Measurements from ENCODE around the gene HDGFL2.
"Not testable (repeated sequence)": the region's sequence is repeated elsewhere in the genome, so short reads cannot be mapped to it uniquely, and the experiment has no call there.

Gene HDGFL2

GRCh38 chr19:4519521-4520277, 47.6 kb downstream of the HDGFL2 start:
- peaks cover 21% of the 10 kb centered on the region for H3K4me1 ChIP-seq (ENCODE audit: control insufficient read depth, insufficient read depth, low read length, unreplicated experiment)
- H3K36me3 ChIP-seq (ENCODE audit: insufficient read depth, low read length), result no peaks in the 10 kb centered on the region
- no peak overlapping the region for H3K27ac ChIP-seq (ENCODE audit: low read depth, low read length)
- no peak overlapping the region for H3K4me3 ChIP-seq (ENCODE audit: low read depth, low read length)
- no peaks in the 10 kb centered on the region for H3K27me3 ChIP-seq (ENCODE audit: insufficient read depth, low read length)
- H2AFZ ChIP-seq (ENCODE audit: low read length, unreplicated experiment), result no peak overlapping the region
- no peaks in the 10 kb centered on the region for H3K79me2 ChIP-seq (ENCODE audit: control insufficient read depth, insufficient read depth, low read length, unreplicated experiment)

GRCh38 chr19:4521170-4521887, 49.2 kb downstream of the HDGFL2 start:
- Histone ChIP-seq H3K79me2 (ENCODE audit: control insufficient read depth, insufficient read depth, low read length, unreplicated experiment) (no peaks in the 10 kb centered on the region), H3K27ac (ENCODE audit: low read depth, low read length) (no peak overlapping the region), H3K4me3 (ENCODE audit: low read depth, low read length) (no peak overlapping the region), H3K36me3 (ENCODE audit: insufficient read depth, low read length) (no peaks in the 10 kb centered on the region), H3K27me3 (ENCODE audit: insufficient read depth, low read length) (no peaks in the 10 kb centered on the region), H2AFZ (ENCODE audit: low read length, unreplicated experiment) (no peak overlapping the region), H3K4me1 (ENCODE audit: control insufficient read depth, insufficient read depth, low read length, unreplicated experiment) (peaks cover 21% of the 10 kb centered on the region)

- no peak overlapping the region for H3K4me3 ChIP-seq (ENCODE audit: low read depth, low read length)
- no peaks in the 10 kb centered on the region for H3K79me2 ChIP-seq (ENCODE audit: control insufficient read depth, insufficient read depth, low read length, unreplicated experiment)
- H2AFZ ChIP-seq (ENCODE audit: low read length, unreplicated experiment), result no peak overlapping the region
- no peak overlapping the region for H3K27ac ChIP-seq (ENCODE audit: low read depth, low read length)
- no peaks in the 10 kb centered on the region for H3K27me3 ChIP-seq (ENCODE audit: insufficient read depth, low read length)
- no peaks in the 10 kb centered on the region for H3K36me3 ChIP-seq (ENCODE audit: insufficient read depth, low read length)
- peaks cover 21% of the 10 kb centered on the region for H3K4me1 ChIP-seq (ENCODE audit: control insufficient read depth, insufficient read depth, low read length, unreplicated experiment)
Measured at GRCh38 chr19:4521888-4522242, 49.8 kb downstream of the HDGFL2 start.

GRCh38 chr19:4522291-4523002, 50.4 kb downstream of the HDGFL2 start:
- no peaks in the 10 kb centered on the region for H3K27me3 ChIP-seq (ENCODE audit: insufficient read depth, low read length)
- peaks cover 21% of the 10 kb centered on the region for H3K4me1 ChIP-seq (ENCODE audit: control insufficient read depth, insufficient read depth, low read length, unreplicated experiment)
- H2AFZ ChIP-seq (ENCODE audit: low read length, unreplicated experiment), result no peak overlapping the region
- no peaks in the 10 kb centered on the region for H3K36me3 ChIP-seq (ENCODE audit: insufficient read depth, low read length)
- no peaks in the 10 kb centered on the region for H3K79me2 ChIP-seq (ENCODE audit: control insufficient read depth, insufficient read depth, low read length, unreplicated experiment)
- H3K4me3 ChIP-seq (ENCODE audit: low read depth, low read length), result no peak overlapping the region
- H3K27ac ChIP-seq (ENCODE audit: low read depth, low read length), result no peak overlapping the region

GRCh38 chr19:4523306-4524110, 51.4 kb downstream of the HDGFL2 start:
- Histone ChIP-seq H3K27ac (ENCODE audit: low read depth, low read length) (no peak overlapping the region), H3K4me1 (ENCODE audit: control insufficient read depth, insufficient read depth, low read length, unreplicated experiment) (peaks cover 17% of the 10 kb centered on the region), H3K36me3 (ENCODE audit: insufficient read depth, low read length) (no peaks in the 10 kb centered on the region), H2AFZ (ENCODE audit: low read length, unreplicated experiment) (no peak overlapping the region), H3K4me3 (ENCODE audit: low read depth, low read length) (no peak overlapping the region), H3K79me2 (ENCODE audit: control insufficient read depth, insufficient read depth, low read length, unreplicated experiment) (no peaks in the 10 kb centered on the region), H3K27me3 (ENCODE audit: insufficient read depth, low read length) (no peaks in the 10 kb centered on the region)

- no peaks in the 10 kb centered on the region for H3K27me3 ChIP-seq (ENCODE audit: insufficient read depth, low read length)
- H3K4me3 ChIP-seq (ENCODE audit: low read depth, low read length), result no peak overlapping the region
- H3K36me3 ChIP-seq (ENCODE audit: insufficient read depth, low read length), result no peaks in the 10 kb centered on the region
- H3K79me2 ChIP-seq (ENCODE audit: control insufficient read depth, insufficient read depth, low read length, unreplicated experiment), result no peaks in the 10 kb centered on the region
- H3K4me1 ChIP-seq (ENCODE audit: control insufficient read depth, insufficient read depth, low read length, unreplicated experiment), result peaks cover 16% of the 10 kb centered on the region
- H2AFZ ChIP-seq (ENCODE audit: low read length, unreplicated experiment), result no peak overlapping the region
- no peak overlapping the region for H3K27ac ChIP-seq (ENCODE audit: low read depth, low read length)
Measured at GRCh38 chr19:4524808-4525562, 52.9 kb downstream of the HDGFL2 start.

- H3K36me3 ChIP-seq (ENCODE audit: insufficient read depth, low read length), result no peaks in the 10 kb centered on the region
- H3K4me3 ChIP-seq (ENCODE audit: low read depth, low read length), result no peak overlapping the region
- H3K27ac ChIP-seq (ENCODE audit: low read depth, low read length), result no peak overlapping the region
- H2AFZ ChIP-seq (ENCODE audit: low read length, unreplicated experiment), result no peak overlapping the region
- peaks cover 16% of the 10 kb centered on the region for H3K4me1 ChIP-seq (ENCODE audit: control insufficient read depth, insufficient read depth, low read length, unreplicated experiment)
- no peaks in the 10 kb centered on the region for H3K27me3 ChIP-seq (ENCODE audit: insufficient read depth, low read length)
- no peaks in the 10 kb centered on the region for H3K79me2 ChIP-seq (ENCODE audit: control insufficient read depth, insufficient read depth, low read length, unreplicated experiment)
Measured at GRCh38 chr19:4525563-4526002, 53.5 kb downstream of the HDGFL2 start.

GRCh38 chr19:4527377-4527776, 55.3 kb downstream of the HDGFL2 start:
- H3K79me2 ChIP-seq (ENCODE audit: control insufficient read depth, insufficient read depth, low read length, unreplicated experiment); H3K27ac ChIP-seq (ENCODE audit: low read depth, low read length); H3K27me3 ChIP-seq (ENCODE audit: insufficient read depth, low read length); H3K4me1 ChIP-seq (ENCODE audit: control insufficient read depth, insufficient read depth, low read length, unreplicated experiment); H3K36me3 ChIP-seq (ENCODE audit: insufficient read depth, low read length); H3K4me3 ChIP-seq (ENCODE audit: low read depth, low read length); H2AFZ ChIP-seq (ENCODE audit: low read length, unreplicated experiment): not testable (repeated sequence)

GRCh38 chr19:4528843-4529242, 56.7 kb downstream of the HDGFL2 start:
- H3K36me3 ChIP-seq (ENCODE audit: insufficient read depth, low read length), result no peaks in the 10 kb centered on the region

More at GRCh38 chr19:4528843-4529242, 56.7 kb downstream of the HDGFL2 start:
- Histone ChIP-seq H3K4me3 (ENCODE audit: low read depth, low read length) (no peak overlapping the region), H3K27ac (ENCODE audit: low read depth, low read length) (no peak overlapping the region), H3K27me3 (ENCODE audit: insufficient read depth, low read length) (no peaks in the 10 kb centered on the region), H2AFZ (ENCODE audit: low read length, unreplicated experiment) (no peak overlapping the region), H3K4me1 (ENCODE audit: control insufficient read depth, insufficient read depth, low read length, unreplicated experiment) (no peaks in the 10 kb centered on the region), H3K79me2 (ENCODE audit: control insufficient read depth, insufficient read depth, low read length, unreplicated experiment) (no peaks in the 10 kb centered on the region)

All from ACC112 (cell line).